ENCODE data around the gene CTSH.

DNA sequence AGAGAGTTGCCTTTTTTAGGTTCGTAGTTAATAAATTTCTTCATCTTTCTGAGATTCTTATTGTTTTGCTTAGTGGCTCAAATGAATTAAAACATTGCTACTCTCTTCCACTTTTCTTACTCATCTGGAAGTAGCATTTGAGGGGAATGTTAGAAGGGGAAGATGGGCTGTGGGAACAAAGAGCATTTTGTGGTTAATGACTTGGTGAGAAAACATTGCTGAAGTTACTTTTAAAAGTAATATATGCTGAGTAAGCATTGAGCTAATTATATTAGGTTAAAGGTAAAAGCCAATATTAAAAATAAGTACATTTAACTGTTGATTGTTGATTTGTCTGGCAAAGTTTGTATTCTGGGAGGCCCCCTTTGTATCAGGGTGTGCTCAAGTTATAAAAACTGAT lies 66.5 kb downstream of the CTSH start:
- TF ChIP-seq, protein P1, sequence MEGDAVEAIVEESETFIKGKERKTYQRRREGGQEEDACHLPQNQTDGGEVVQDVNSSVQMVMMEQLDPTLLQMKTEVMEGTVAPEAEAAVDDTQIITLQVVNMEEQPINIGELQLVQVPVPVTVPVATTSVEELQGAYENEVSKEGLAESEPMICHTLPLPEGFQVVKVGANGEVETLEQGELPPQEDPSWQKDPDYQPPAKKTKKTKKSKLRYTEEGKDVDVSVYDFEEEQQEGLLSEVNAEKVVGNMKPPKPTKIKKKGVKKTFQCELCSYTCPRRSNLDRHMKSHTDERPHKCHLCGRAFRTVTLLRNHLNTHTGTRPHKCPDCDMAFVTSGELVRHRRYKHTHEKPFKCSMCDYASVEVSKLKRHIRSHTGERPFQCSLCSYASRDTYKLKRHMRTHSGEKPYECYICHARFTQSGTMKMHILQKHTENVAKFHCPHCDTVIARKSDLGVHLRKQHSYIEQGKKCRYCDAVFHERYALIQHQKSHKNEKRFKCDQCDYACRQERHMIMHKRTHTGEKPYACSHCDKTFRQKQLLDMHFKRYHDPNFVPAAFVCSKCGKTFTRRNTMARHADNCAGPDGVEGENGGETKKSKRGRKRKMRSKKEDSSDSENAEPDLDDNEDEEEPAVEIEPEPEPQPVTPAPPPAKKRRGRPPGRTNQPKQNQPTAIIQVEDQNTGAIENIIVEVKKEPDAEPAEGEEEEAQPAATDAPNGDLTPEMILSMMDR (IDR thresholded peaks at IDR 0.05): no peak
- TF ChIP-seq POLR2A (IDR thresholded peaks at IDR 0.05) (no peak), POLR2AphosphoS5 (IDR thresholded peaks at IDR 0.05) (no peak)

All from gastroesophageal sphincter (tissue), 3 donors.